ENCODE measurements around the gene CACNA1I.
"Not testable (repeated sequence)": the region's sequence is repeated elsewhere in the genome, so short reads cannot be mapped to it uniquely, and the experiment has no call there.

CACNA1I gene

GRCh38 chr22:39570665-39571064 is at the start of gene CACNA1I:
Gene CACNA1I, plus strand, starts transcription at chr22:39570753. Its CDS starts 0 bp downstream, at chr22:39570753.
- no peak for DNase-seq (ENCODE audit: low read depth)

- not testable (repeated sequence) for DNase-seq (ENCODE audit: low read depth)
Observed at GRCh38 chr22:39521106-39521885, 49.3 kb upstream of the CACNA1I start.

GRCh38 chr22:39522091-39522490 is 48.5 kb upstream of the CACNA1I start:
- not testable (repeated sequence) for DNase-seq (ENCODE audit: low read depth)

GRCh38 chr22:39522567-39523300 is 47.8 kb upstream of the CACNA1I start:
- peak; percentile 80 for DNase-seq (ENCODE audit: low read depth)

DNA sequence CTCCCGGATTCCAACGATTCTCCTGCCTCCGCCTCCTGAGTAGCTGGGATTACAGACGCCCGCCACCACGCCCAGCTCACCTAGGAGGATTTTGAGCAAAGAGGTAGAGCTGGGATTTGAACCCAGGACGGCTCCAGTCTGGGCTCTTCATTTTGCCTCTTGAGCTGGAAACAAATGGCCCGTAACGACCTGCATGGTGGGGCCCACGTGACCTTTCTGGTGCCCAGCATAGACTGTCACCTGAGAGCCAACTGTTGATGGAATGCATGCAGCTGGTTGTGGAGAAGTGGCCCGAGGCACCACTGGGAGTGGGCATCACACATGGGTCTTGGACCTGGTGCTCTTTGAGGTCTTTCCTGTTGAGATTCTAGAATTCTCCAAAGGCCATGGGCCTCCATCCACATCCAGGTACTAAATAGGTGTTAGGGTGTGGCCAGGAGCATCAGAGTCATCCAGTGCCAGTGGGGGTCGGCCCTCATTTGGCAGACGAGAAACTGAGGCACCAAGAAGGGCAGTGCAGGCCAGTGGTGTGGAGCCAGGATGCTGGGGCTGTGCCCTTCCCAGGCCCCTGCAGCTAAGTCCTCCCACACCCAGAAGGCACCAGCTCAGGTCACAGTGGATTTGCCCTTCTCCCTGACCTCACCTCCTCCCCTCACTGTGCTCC is 46.3 kb upstream of the CACNA1I start:
- DNase-seq (ENCODE audit: low read depth), result no peak

GRCh38 chr22:39524753-39525657 is 45.5 kb upstream of the CACNA1I start:
- peak; percentile 40 for DNase-seq (ENCODE audit: low read depth)

DNA sequence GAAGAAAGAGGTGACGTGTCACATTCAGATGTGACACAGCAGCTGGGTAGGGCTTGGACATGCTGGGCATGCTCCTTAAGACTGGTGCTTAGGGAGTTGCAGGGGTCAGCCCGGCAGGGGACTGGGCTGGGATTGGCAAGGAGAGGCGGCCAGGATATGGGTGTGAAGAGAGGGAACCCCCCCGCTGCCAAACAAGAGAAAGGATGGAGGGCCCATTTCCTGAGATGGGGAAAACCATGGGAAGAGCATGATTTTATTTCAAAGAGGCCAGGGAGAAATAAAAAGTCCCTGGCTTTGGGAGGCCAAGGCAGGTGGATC is 44.9 kb upstream of the CACNA1I start:
- DNase-seq (ENCODE audit: low read depth), result no peak

GRCh38 chr22:39526736-39527171 is 43.8 kb upstream of the CACNA1I start:
- no peak for DNase-seq (ENCODE audit: low read depth)

DNA sequence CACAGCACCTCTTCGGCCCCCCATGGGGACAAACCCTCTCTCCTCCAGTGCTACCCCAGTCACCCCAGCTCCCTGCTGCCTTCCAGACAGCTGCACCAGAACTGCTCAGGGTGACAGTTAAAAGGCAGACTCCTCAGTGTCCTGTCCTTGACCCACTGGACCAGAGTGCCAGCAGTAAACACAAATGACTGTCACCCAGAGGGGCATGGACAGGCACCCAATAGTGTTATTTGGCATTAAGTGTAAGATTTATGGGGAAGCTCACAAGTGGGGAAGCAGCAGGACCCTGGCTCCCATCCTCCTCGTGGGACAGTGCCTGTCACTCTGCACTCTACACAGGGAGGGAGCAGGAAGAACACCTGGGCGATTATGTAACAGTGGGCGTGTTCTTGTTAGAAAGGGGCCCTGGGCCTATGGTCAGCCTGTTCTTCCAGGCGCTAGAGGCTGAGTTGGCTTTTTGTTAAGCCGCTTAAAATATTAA is 43.0 kb upstream of the CACNA1I start:
- no peak for DNase-seq (ENCODE audit: low read depth)

- DNase-seq (ENCODE audit: low read depth), result peak; percentile 45
Observed at GRCh38 chr22:39528080-39528661, 42.4 kb upstream of the CACNA1I start.

DNA sequence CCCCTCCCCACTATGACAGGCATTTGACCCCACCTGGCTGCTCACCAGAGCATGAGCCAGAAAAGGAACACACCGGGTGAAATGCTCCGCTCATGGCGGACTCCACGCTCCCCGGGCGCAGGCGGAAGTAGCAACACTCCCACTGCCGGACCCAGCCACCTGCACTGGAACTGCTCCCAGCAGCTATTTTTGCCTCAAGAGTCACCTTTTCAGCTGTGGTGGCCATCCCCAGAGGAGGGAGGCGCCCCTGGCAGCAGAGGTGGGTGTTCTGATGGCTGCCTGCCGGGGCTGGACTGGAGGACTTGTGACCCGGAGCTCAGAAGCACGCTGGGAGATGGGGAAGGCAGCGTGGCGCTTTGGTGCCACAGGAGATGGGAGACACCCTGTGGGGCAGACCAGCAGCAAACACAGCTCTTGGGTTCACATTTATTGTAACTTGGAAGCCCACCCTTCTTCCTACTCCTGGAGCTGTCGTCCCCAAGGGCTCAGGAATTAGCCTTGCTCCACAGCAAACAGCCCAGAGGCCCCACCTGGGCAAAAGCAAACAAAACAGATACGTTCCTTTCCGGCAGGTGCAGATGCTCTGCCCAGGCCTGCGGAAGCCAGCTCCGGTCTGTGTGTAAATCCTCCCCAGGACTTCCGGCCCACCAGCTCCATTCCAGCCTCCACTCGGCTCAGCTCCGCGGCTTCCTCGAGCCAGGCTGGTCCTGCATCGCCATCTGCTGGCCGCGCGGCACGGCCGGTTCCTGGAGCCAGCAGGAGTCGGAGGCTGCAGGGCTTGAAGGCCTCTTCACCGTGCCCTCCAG is 41.7 kb upstream of the CACNA1I start:
- peak; percentile 93 for DNase-seq (ENCODE audit: low read depth)

GRCh38 chr22:39529487-39529851 is 41.1 kb upstream of the CACNA1I start:
- DNase-seq (ENCODE audit: low read depth), result no peak

- no peak for DNase-seq (ENCODE audit: low read depth)
Observed at GRCh38 chr22:39530116-39530515, 40.4 kb upstream of the CACNA1I start.

- DNase-seq (ENCODE audit: low read depth), result peak; percentile 64
Observed at GRCh38 chr22:39530692-39531331, 39.7 kb upstream of the CACNA1I start.

- DNase-seq (ENCODE audit: low read depth), result peak; percentile 100
Observed at GRCh38 chr22:39532215-39533073, 38.1 kb upstream of the CACNA1I start, which contains the start of gene RPS19BP1. Gene RPS19BP1, minus strand, starts transcription at chr22:39532748. Its CDS starts 10 bp downstream, at chr22:39532738.

GRCh38 chr22:39534092-39534506 is 36.5 kb upstream of the CACNA1I start:
- no peak for DNase-seq (ENCODE audit: low read depth)

DNA sequence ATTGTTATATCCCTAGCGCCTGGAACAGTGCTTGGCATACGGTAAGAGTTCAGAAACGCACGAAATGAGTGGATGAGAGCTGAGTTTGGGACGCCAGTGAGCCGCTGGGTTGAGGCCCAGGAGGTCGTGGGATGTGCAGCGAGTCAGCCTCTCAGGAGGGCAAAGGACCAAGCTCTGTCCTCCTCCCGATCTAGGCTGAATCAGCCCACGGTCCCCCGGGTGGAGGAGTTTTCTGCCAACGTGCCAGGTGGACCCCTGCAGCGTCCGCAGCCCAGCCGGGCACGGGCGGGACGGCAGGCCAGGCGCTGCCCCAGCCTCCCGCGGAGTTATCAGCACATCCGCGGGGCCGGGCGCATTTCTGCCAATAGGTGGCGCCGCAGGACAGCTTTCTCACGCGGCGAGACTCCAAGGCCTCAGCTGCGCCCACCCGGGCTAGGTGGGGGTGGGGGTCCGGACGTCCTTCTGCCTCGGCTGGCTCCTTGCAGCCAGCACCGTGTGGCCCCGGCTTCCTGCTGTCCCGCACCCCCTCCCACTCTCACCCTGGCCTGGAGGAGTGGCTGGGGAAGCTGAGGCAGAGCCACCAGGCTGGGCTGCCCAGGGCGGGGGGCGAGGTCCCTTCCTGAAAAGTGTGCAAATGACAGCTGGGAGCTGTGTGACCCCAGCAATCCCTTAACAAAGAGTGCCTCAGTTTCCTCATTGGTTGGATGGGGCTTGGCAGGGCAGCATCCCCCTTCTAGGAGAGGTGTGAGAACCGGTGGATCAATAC is 35.8 kb upstream of the CACNA1I start:
- peak; percentile 78 for DNase-seq (ENCODE audit: low read depth)

GRCh38 chr22:39535357-39535725 is 35.2 kb upstream of the CACNA1I start:
- DNase-seq (ENCODE audit: low read depth), result no peak

All from ELR (cell line).